Endothelial cell of umbilical vein (primary cell): ENCODE measurements around the gene DCAF10. TPM values are rescaled to one million over a fixed set of nuclear protein-coding genes. Genes with fewer than 3 reads are reported as not detected.

Experiments used
- BruUV-seq: library from RNA; stranded (reverse); fragments of 400-500 nt; replicated peaks from 2 replicates; lab custom pipeline; 2021; lab: Mats Ljungman, UMichigan
- CTCF ChIA-PET: fragments of 300-600, 350-600 bp; sonication (Branson Sonifier 250); formaldehyde crosslinking; loops from one replicate; lab custom pipeline; 2021; ENCODE audit warnings: antibody characterized with exemption, inconsistent platforms; lab: Charles Lee
- POLR2A ChIA-PET: fragments of 300-600, 350-600 bp; sonication (Branson Sonifier 250); formaldehyde crosslinking; loops from one replicate; lab custom pipeline; 2021; ENCODE audit warnings: antibody characterized with exemption, inconsistent platforms; lab: Charles Lee
- DNase-seq: peaks from one replicate; pipeline ENCODE4 v3.0.0-alpha.2; 2011; ENCODE audit warnings: low read depth, low spot score
- FAIRE-seq: peaks from 2 replicates; lab custom pipeline; 2011; peaks lifted over from hg19 to GRCh38; lab: Jason Lieb, UNC
- H2AFZ ChIP-seq: 2 replicates; pipeline ENCODE4 v1.6.0; 2012; ENCODE audit warnings: low read depth, low read length, control low read depth, inconsistent platforms
- H3K27ac ChIP-seq: 2 replicates; pipeline ENCODE4 v1.5.1; 2011; ENCODE audit warnings: low read depth, mild to moderate bottlenecking, control low read depth, low read length, moderate library complexity; ENCODE audit not compliant: insufficient read depth
- H3K27me3 ChIP-seq, 2 experiments: 2 replicates each; pipeline versions ENCODE4 v1.6.0 to v1.6.1; 2011; ENCODE audit warnings: low read length in 2 of 2, mixed read lengths in 1 of 2; ENCODE audit not compliant: control insufficient read depth in 2 of 2, insufficient read depth in 2 of 2
- H3K36me3 ChIP-seq, 2 experiments: 2 replicates in 1 of 2; 3 replicates in 1 of 2; pipeline ENCODE4 v1.5.1; 2011; ENCODE audit warnings: low read length in 2 of 2, mild to moderate bottlenecking in 1 of 2, moderate library complexity in 1 of 2; ENCODE audit not compliant: control insufficient read depth in 2 of 2, insufficient read depth in 2 of 2; ENCODE audit errors: extremely low read depth in 1 of 2
- H3K4me1 ChIP-seq: 3 replicates; pipeline ENCODE4 v1.5.1; 2011; ENCODE audit warnings: mild to moderate bottlenecking, low read length; ENCODE audit not compliant: control insufficient read depth, insufficient read depth; ENCODE audit errors: extremely low read depth
- H3K4me2 ChIP-seq: 2 replicates; pipeline ENCODE4 v1.6.1; 2011; ENCODE audit warnings: low read length, control low read depth, mixed read lengths; ENCODE audit not compliant: insufficient read depth
- H3K4me3 ChIP-seq, 3 experiments: fragments of 200-600 bp in 1 of 3; sonication (generic), shearing (Covaris generic) in 1 of 3; replicated peaks in 1 of 3; 2 replicates each; pipeline ENCODE4 v1.5.1; 2011 to 2016; ENCODE audit warnings: control low read depth in 3 of 3, low read length in 3 of 3, mild to moderate bottlenecking in 2 of 3, inconsistent platforms in 1 of 3, low read depth in 1 of 3, moderate library complexity in 1 of 3; ENCODE audit not compliant: insufficient read depth in 1 of 3
- H3K79me2 ChIP-seq: 2 replicates; pipeline ENCODE4 v1.6.0; 2012; ENCODE audit warnings: low read length, inconsistent platforms; ENCODE audit not compliant: control insufficient read depth, insufficient read depth
- H3K9ac ChIP-seq: replicated peaks from 2 replicates; pipeline ENCODE3; 2011; ENCODE audit warnings: low read length, control low read depth; ENCODE audit not compliant: insufficient read depth; ENCODE audit errors: extremely low read depth
- H3K9me1 ChIP-seq: replicated peaks from 3 replicates; pipeline ENCODE4 v1.6.0; 2011; ENCODE audit warnings: mild to moderate bottlenecking, low read length; ENCODE audit not compliant: control insufficient read depth, insufficient read depth; ENCODE audit errors: extremely low read depth
- H3K9me3 ChIP-seq: replicated peaks from 2 replicates; pipeline ENCODE4 v1.5.1; 2012; ENCODE audit warnings: low read length, inconsistent platforms; ENCODE audit not compliant: control insufficient read depth, insufficient read depth
- H4K20me1 ChIP-seq: replicated peaks from 2 replicates; pipeline ENCODE3; 2011; ENCODE audit warnings: mild to moderate bottlenecking, low read length; ENCODE audit not compliant: control insufficient read depth, insufficient read depth; ENCODE audit errors: extremely low read depth
- CTCF ChIP-seq, 2 donors: IDR thresholded peaks; 1 replicate in 1 of 2; 2 replicates in 1 of 2; pipeline ENCODE4 v1.5.1; 2011; ENCODE audit warnings: low read length in 2 of 2, mild to moderate bottlenecking in 2 of 2, moderate library complexity in 2 of 2, control low read depth in 1 of 2, inconsistent platforms in 1 of 2, low read depth in 1 of 2; ENCODE audit not compliant: insufficient read depth in 1 of 2; ENCODE audit errors: extremely low read depth in 1 of 2
- EZH2 ChIP-seq: IDR thresholded peaks from 2 replicates; pipeline ENCODE4 v1.6.1; 2012; ENCODE audit warnings: borderline replicate concordance, low read depth, mild to moderate bottlenecking, moderate library complexity, low read length, inconsistent platforms; ENCODE audit not compliant: severe bottlenecking
- FOS ChIP-seq: IDR thresholded peaks from 2 replicates; pipeline ENCODE4 v1.6.1; 2011; ENCODE audit warnings: mild to moderate bottlenecking, low read length, moderate library complexity, borderline replicate concordance; ENCODE audit not compliant: insufficient read depth
- GATA2 ChIP-seq: IDR thresholded peaks from 2 replicates; pipeline ENCODE4 v1.7.0; 2011; ENCODE audit warnings: low read depth, mild to moderate bottlenecking, moderate library complexity, mixed read lengths, low read length; ENCODE audit not compliant: insufficient read length, insufficient read depth
- JUN ChIP-seq: IDR thresholded peaks from 2 replicates; pipeline ENCODE4 v1.6.1; 2011; ENCODE audit warnings: borderline replicate concordance, low read depth; ENCODE audit not compliant: insufficient read length, insufficient read depth
- MAX ChIP-seq: IDR thresholded peaks from 2 replicates; pipeline ENCODE4 v1.6.1; 2011; ENCODE audit not compliant: insufficient read depth, insufficient read length
- MYC ChIP-seq: IDR thresholded peaks from one replicate; pipeline ENCODE4 v1.6.1; 2011; ENCODE audit warnings: mild to moderate bottlenecking, low read depth, low read length
- POLR2A ChIP-seq: IDR thresholded peaks from 2 replicates; pipeline ENCODE4 v1.6.1; 2012; ENCODE audit warnings: low read depth, mild to moderate bottlenecking, control low read depth, low read length
- POLR2AphosphoS5 ChIP-seq: IDR thresholded peaks from 2 replicates; pipeline ENCODE4 v1.6.1; 2012; ENCODE audit warnings: low read depth, mild to moderate bottlenecking, control low read depth, low read length, moderate library complexity; ENCODE audit not compliant: insufficient read depth
- dilution Hi-C: fragments of 300-500 bp; cut with MboI; formaldehyde crosslinking; loops from one replicate; pipeline ENCODE4 v1.15.0; 2019; ENCODE audit warnings: low sequenced_read_pairs; ENCODE audit not compliant: extremely low pct_ligation_motif_present
- intact Hi-C: fragments of 100-400 bp; cut with micrococcal nuclease; formaldehyde crosslinking; loops from one replicate; pipeline ENCODE4 v1.10.0; 2022
- polyA plus RNA-seq, 4 experiments: library from polyadenylated mRNA; depleted of rRNA in 3 of 4; stranded (reverse) in 3 of 4; unstranded in 1 of 4; fragments of >200 nt; gene quantifications; 2 replicates each; pipeline versions ENCODE4 v1.2.1 to v1.2.3, GENCODE V29; 2011 to 2012; ENCODE audit warnings: missing spikeins in 1 of 4
- total RNA-seq: library from RNA; stranded (reverse); gene quantifications from 2 replicates; pipeline ENCODE4 v1.2.3, GENCODE V29; 2021

Gene DCAF10
- total and polyA plus RNA-seq, 2 donors (not counting 3 experiments of a cell fraction or from before 2014, with no cell fraction given), result 13.1 to 21.5 TPM

- H3K36me3 ChIP-seq, result peaks cover 13 to 30% of the 10 kb centered on the region in 2 experiments
- dilution Hi-C loops, result no loop called here
Observed at GRCh38 chr9:37778534-37778933, 22.1 kb upstream of the DCAF10 start.

GRCh38 chr9:37784291-37784615, 16.3 kb upstream of the DCAF10 start:
- H3K36me3 ChIP-seq, result peaks cover 5 to 22% of the 10 kb centered on the region in 2 experiments
- no TSS peak for BruUV-seq
- POLR2A ChIA-PET, result interaction anchor here (1.2 kb wide), 1 partner anchor 17 kb away, joined by 7 read pairs; the partner anchor contains the start of gene DCAF10
- TF ChIP-seq FOS, result no peak
- no peak for TF ChIP-seq MAX
- no peak for TF ChIP-seq EZH2
- TF ChIP-seq POLR2AphosphoS5, result no peak
- TF ChIP-seq MYC, result no peak
- no peak for TF ChIP-seq JUN
- no peak for TF ChIP-seq GATA2
- no peak for TF ChIP-seq POLR2A
- no peak for TF ChIP-seq CTCF (IDR thresholded peaks at IDR 0.05; ENCODE audit: extremely low read depth in 1 of 2, insufficient read depth in 1 of 2, low read depth in 1 of 2, low read length in 2 of 2)
- FAIRE-seq (no peak), DNase-seq (no peak)
- H3K79me2 ChIP-seq, result peaks cover 30% of the 10 kb centered on the region
- no peaks in the 10 kb centered on the region for H3K9me1 ChIP-seq
- peaks cover 12% of the 10 kb centered on the region for H3K4me1 ChIP-seq
- CTCF ChIA-PET, result interaction anchor here (1.2 to 1.5 kb wide), 3 partner anchors 10 to 192 kb away, joined by 3 to 4 read pairs (median 4); partner anchors contain the start of gene TOMM5
- H2AFZ ChIP-seq, result peak overlapping the region; percentile 91
- H3K9me3 ChIP-seq, result no peaks in the 10 kb centered on the region
- peak overlapping the region; percentile 42 to 80 (median 64) for H3K4me3 ChIP-seq
- H3K27ac ChIP-seq, result peak overlapping the region; percentile 34
- H3K4me2 ChIP-seq, result peak overlapping the region; percentile 79
- dilution Hi-C loops, result no loop called here
- no peaks in the 10 kb centered on the region for H3K27me3 ChIP-seq
- intact Hi-C loops, result loop anchor here (2.0 to 10.0 kb wide), 3 partner anchors 31 to 299 kb away; partner anchors contain the start of genes POLR1E and TRMT10B
- no peaks in the 10 kb centered on the region for H4K20me1 ChIP-seq
- H3K9ac ChIP-seq, result peak overlapping the region; percentile 72

More at GRCh38 chr9:37778534-37778933, 22.1 kb upstream of the DCAF10 start:
- Histone ChIP-seq H3K9ac (no peak overlapping the region), H3K4me1 (peaks cover 3% of the 10 kb centered on the region), H3K9me3 (no peaks in the 10 kb centered on the region), H3K9me1 (no peaks in the 10 kb centered on the region), H3K4me2 (no peak overlapping the region), H4K20me1 (no peaks in the 10 kb centered on the region), H3K27ac (no peak overlapping the region), H2AFZ (no peak overlapping the region), H3K27me3 (no peaks in the 10 kb centered on the region), H3K4me3 (no peak overlapping the region), H3K79me2 (peaks cover 18% of the 10 kb centered on the region)
- no TSS peak for BruUV-seq
- TF ChIP-seq EZH2 (no peak), MAX (no peak), FOS (no peak), POLR2AphosphoS5 (no peak), POLR2A (no peak)
- FAIRE-seq (no peak), DNase-seq (no peak)
- intact Hi-C loops, result no loop called here
- ChIA-PET CTCF (interaction anchor here (1.2 kb wide), 1 partner anchor 11 kb away, joined by 4 read pairs; no protein-coding TSS in a partner anchor), POLR2A (interaction anchor here (0.6 kb wide), 1 partner anchor 11 kb away, joined by 4 read pairs; no protein-coding TSS in a partner anchor)
